ENCODE results near the gene TRABD. TPM values are rescaled to one million over a fixed set of nuclear protein-coding genes. Genes with fewer than 3 reads are reported as not detected.

Gene TRABD
- total RNA-seq, 1 donor from 2014 or later: 21.0 TPM

DNA sequence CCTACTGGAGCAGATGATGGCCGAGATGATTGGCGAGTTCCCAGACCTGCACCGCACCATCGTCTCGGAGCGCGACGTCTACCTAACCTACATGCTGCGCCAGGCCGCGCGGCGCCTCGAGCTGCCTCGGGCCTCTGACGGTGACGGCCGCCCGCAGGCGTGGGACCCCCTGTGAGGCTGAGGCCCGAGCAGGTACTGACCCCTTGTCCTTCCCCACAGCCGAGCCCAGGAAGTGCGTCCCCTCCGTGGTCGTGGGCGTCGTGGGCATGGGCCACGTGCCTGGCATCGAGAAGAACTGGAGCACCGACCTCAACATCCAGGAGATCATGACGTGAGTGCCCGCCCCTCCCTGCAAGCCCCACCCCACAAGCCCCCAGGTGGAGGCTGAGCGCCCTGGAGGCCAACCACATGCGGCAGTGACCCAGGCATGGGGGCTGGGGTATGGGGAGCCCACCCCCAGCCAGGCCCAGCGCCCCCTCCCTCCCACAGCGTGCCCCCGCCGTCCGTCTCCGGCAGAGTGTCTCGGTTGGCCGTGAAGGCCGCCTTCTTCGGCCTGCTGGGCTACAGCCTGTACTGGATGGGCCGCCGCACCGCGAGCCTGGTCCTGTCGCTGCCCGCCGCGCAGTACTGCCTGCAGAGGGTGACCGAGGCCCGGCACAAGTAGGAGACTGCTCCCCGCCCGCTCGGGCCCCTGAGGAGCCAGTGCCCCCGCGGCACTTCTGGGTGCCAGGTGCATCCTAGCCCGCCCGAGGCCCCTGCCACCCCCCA is 12.3 kb downstream of the TRABD start:
- Histone ChIP-seq H3K27ac (replicated peaks) (no peak overlapping the region), H3K4me1 (peaks cover 35% of the 10 kb centered on the region), H3K4me3 (no peak overlapping the region), H3K36me3 (peaks cover 43% of the 10 kb centered on the region), H3K27me3 (ENCODE audit: low read depth) (no peaks in the 10 kb centered on the region), H3K9me3 (replicated peaks) (no peaks in the 10 kb centered on the region)
- TF ChIP-seq, protein P1, sequence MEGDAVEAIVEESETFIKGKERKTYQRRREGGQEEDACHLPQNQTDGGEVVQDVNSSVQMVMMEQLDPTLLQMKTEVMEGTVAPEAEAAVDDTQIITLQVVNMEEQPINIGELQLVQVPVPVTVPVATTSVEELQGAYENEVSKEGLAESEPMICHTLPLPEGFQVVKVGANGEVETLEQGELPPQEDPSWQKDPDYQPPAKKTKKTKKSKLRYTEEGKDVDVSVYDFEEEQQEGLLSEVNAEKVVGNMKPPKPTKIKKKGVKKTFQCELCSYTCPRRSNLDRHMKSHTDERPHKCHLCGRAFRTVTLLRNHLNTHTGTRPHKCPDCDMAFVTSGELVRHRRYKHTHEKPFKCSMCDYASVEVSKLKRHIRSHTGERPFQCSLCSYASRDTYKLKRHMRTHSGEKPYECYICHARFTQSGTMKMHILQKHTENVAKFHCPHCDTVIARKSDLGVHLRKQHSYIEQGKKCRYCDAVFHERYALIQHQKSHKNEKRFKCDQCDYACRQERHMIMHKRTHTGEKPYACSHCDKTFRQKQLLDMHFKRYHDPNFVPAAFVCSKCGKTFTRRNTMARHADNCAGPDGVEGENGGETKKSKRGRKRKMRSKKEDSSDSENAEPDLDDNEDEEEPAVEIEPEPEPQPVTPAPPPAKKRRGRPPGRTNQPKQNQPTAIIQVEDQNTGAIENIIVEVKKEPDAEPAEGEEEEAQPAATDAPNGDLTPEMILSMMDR (IDR thresholded peaks at IDR 0.05; ENCODE audit: borderline replicate concordance): no peak
- DNase-seq: no peak
- intact Hi-C loops (cut with micrococcal nuclease): no loop called here

DNA sequence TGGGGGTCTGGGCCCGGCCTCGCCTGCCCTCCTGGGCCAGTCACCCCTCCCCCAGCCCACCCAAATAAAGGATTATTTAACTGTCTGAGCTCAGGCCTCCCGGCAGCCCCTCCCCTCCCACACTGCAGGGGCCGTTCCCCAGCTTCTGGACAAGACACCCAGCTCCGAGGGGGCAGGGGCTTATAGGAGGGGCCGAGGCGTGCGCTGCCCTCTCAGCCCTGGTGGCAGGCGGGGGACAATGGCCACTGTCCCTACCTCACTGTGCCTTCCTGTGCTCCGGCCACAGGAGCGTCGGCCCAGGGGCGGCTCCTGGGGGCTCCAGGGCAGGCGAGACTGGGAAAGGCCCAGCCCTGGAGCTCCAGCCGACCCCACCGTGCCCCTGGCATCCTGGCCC is 12.9 kb downstream of the TRABD start:
- H3K9me3 ChIP-seq (replicated peaks): no peaks in the 10 kb centered on the region
- intact Hi-C loops (cut with micrococcal nuclease): no loop called here
- peaks cover 48% of the 10 kb centered on the region for H3K36me3 ChIP-seq
- H3K4me3 ChIP-seq: no peak overlapping the region
- DNase-seq: no peak
- TF ChIP-seq, protein P1 (IDR thresholded peaks at IDR 0.05; ENCODE audit: borderline replicate concordance): no peak
- no peak overlapping the region for H3K27ac ChIP-seq (replicated peaks)
- H3K4me1 ChIP-seq: peaks cover 40% of the 10 kb centered on the region
- H3K27me3 ChIP-seq (ENCODE audit: low read depth): no peaks in the 10 kb centered on the region

DNA sequence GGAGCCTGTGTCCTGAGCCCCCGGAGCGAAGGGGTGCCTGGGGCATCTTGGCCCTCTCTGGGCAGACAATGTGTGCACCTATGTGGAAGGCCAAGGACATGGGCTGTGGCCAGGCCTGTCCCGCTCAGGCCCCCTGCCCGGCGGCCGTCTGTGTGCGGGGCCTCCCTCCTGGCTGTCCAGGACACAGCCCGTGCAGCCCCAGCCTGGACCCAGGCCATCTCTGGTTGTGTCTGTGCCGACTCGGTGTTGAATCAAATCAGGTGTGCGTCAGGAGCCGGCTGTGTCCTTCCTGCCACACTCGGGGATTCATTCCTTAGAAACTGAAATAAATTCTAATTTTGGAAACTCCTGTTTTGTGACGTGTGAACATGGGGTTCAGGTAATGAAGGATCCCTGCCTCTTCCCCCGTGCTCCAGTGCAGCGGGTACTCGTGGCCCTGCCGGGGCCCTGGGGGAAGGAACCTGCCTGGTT is 13.6 kb downstream of the TRABD start:
- no peak for DNase-seq
- Histone ChIP-seq H3K9me3 (replicated peaks) (no peaks in the 10 kb centered on the region), H3K27me3 (ENCODE audit: low read depth) (no peaks in the 10 kb centered on the region), H3K4me3 (peak overlapping the region; percentile 95), H3K36me3 (peaks cover 44% of the 10 kb centered on the region), H3K4me1 (peaks cover 44% of the 10 kb centered on the region), H3K27ac (replicated peaks) (no peak overlapping the region)
- TF ChIP-seq, protein P1 (IDR thresholded peaks at IDR 0.05; ENCODE audit: borderline replicate concordance): no peak
- intact Hi-C loops (cut with micrococcal nuclease): no loop called here

DNA sequence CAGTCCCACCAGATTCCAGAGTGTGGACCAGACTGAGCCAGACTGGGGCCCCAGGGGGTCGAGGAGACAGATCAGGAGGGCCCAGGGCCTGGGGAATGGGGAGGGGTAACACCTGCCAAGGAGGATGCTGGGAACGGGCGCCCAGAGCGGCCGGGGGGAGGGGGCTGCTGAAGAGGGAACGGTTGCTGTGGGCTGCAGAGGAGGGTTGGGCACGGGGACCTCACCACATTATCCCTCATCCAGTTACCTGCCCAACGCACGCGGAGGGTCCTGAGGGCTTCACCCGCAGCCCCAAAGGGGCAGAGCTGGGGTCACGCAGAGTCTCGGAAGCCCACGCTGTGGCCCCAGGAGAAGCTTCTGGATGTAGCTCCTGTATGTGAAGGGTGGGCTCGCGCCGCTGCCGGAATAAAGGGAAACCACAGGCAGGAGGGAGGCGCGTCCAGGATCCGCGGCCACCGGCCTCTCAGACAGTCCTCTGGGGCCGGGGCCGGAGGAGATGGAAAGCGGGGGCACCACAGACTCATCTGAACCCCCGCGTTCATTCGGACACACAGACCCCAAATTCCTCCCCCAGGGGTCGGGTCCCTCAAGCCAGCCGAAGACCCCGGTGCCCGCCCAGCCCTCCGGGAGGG is 14.2 kb downstream of the TRABD start:
- intact Hi-C loops (cut with micrococcal nuclease): loop anchor here (10.0 kb wide), 1 partner anchor 45 kb away; no protein-coding TSS in a partner anchor
- no peaks in the 10 kb centered on the region for H3K9me3 ChIP-seq (replicated peaks)
- peak overlapping the region; percentile 90 for H3K27ac ChIP-seq (replicated peaks)
- TF ChIP-seq, protein P1 (IDR thresholded peaks at IDR 0.05; ENCODE audit: borderline replicate concordance): no peak
- peaks cover 51% of the 10 kb centered on the region for H3K4me1 ChIP-seq
- H3K27me3 ChIP-seq (ENCODE audit: low read depth): no peaks in the 10 kb centered on the region
- DNase-seq: no peak
- peaks cover 38% of the 10 kb centered on the region for H3K36me3 ChIP-seq
- H3K4me3 ChIP-seq: peak overlapping the region; percentile 95

DNA sequence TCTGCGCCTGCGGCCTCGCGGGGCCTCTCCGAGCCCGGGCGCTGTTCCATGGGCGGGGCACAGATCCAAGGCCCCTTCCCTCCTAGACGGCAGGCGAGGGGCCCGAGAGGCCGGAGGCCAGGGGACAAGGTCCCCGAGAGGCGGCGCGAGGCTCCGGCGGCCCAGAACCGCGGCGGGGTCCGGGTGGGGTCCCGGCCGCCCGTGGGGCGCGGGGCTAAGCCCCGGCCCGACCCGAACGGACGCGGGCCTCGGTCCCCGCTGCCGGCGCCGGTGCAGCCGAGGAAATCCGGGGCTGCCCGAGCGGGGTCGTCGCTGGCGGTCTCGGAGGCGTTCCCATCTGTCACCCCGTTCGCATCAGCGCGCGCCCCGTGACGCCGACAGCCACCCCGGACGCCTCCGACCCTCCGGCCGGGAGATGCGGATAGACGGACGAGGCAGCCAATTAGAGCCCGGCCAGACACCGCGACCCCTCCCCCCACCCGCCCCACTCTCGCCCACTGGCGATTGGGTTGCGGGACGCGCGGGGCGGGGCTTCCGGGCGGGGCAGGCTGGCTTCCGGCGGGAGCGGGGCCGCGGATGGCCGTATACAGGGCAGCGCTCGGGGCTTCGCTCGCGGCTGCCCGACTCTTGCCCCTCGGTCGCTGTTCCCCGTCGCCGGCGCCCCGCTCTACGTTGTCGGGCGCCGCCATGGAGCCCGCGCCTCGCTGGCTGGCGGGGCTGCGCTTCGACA is 14.9 kb downstream of the TRABD start, which contains the start of gene SELENOO:
TSS of gene SELENOO (plus strand) at position 551 of the 730 bp plus-strand sequence. CDS start at position 577, 26 bp downstream.
- intact Hi-C loops (cut with micrococcal nuclease): loop anchor here (10.0 kb wide), 1 partner anchor 46 kb away; no protein-coding TSS in a partner anchor
- peaks cover 34% of the 10 kb centered on the region for H3K36me3 ChIP-seq
- peaks cover 58% of the 10 kb centered on the region for H3K4me1 ChIP-seq
- TF ChIP-seq, protein P1 (IDR thresholded peaks at IDR 0.05; ENCODE audit: borderline replicate concordance): no peak
- H3K9me3 ChIP-seq (replicated peaks): no peaks in the 10 kb centered on the region
- no peaks in the 10 kb centered on the region for H3K27me3 ChIP-seq (ENCODE audit: low read depth)
- H3K4me3 ChIP-seq: peak within 1 kb of the TSS; percentile 95
- DNase-seq: peak; percentile 94
- peak within 1 kb of the TSS; percentile 90 for H3K27ac ChIP-seq (replicated peaks)
